ES-I3 (cell line): ENCODE data around the gene DDX28.
A peak's percentile ranks its signal among the peaks of the same experiment; 100 is the strongest.
"Not testable (repeated sequence)": the region's sequence is repeated elsewhere in the genome, so short reads cannot be mapped to it uniquely, and the experiment has no call there.

Experiments used
- H3K36me3 ChIP-seq: 2 replicates; pipeline ENCODE4 v1.6.1; 2013; ENCODE audit warnings: mild to moderate bottlenecking, low read length, control low read depth, moderate library complexity; ENCODE audit not compliant: insufficient read depth
- H3K4me1 ChIP-seq: 2 replicates; pipeline ENCODE4 v1.6.1; 2013; ENCODE audit warnings: mild to moderate bottlenecking, control low read depth, low read length; ENCODE audit not compliant: insufficient read depth
- H3K9ac ChIP-seq: 2 replicates; pipeline ENCODE4 v1.6.1; 2013; ENCODE audit warnings: low read depth, mild to moderate bottlenecking, low read length, moderate library complexity
- H3K9me3 ChIP-seq: 2 replicates; pipeline ENCODE4 v1.6.1; 2013; ENCODE audit warnings: mild to moderate bottlenecking, low read length, moderate library complexity; ENCODE audit not compliant: control insufficient read depth, insufficient read depth

DDX28 gene

DNA sequence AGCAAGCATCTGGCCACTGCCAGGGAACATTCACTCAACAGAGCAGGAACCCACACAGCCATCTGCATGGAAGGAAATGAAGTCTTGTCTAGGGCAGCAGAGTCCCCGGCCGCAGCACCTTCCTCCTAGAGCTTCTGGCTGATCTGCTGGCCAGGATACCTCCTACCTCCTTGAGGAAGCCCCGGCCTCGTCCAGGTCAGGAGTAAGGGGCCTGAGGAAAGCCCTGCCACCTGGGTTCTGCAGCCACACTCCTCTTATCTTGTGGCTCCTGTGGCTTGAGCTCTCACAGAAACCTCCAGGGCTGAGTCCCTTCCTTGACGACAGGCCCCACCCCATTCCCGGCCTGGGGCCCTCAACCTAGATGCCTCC is 29.0 kb downstream of the DDX28 start:
- H3K36me3 ChIP-seq, H3K4me1 ChIP-seq, H3K9me3 ChIP-seq, H3K9ac ChIP-seq: not testable (repeated sequence)

DNA sequence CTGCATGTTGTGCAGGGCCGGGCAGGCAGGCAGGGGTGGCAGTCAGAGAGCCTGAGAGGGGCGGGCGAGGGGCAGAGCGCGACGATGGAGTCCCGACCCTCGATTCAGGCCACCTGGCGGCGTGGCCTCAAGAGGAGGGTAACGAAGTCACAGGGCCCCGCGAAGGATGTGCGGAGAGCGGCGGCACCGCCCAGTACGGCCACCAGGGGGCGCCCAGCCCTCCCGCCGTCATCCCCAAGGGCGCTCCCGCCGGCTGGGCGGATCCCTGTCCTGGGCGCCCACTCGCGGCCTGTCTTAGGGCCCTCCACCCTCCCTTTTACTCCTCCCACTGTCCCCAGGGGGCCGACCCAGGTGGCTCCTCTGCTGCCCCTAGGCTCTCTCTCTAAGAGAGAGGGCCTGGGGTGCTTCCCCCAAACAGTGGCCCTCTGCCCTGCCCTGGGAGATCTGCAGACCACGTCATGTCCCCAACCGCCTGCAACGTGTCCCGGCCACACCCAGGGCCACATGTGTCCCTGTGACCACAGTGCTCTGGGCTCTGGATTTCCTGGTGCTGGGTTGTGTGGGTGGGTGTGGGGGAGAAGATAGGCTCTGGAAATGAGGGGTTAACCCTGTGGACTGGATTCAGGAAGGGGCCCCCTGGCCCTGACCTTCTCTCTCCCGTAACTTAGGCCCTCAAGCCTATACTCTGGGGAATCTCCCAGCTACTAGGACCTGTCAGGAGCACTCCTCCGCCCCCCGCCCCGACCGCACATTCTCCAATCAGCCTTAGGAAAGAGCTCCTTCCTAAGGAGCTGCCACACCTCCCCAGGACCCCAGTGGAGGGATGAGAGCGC is 29.6 kb downstream of the DDX28 start:
- H3K9me3 ChIP-seq = no peaks in the 10 kb centered on the region
- H3K36me3 ChIP-seq = no peaks in the 10 kb centered on the region
- H3K4me1 ChIP-seq = peaks cover 3% of the 10 kb centered on the region; the same call in 1 of the 2 replicates
- peak overlapping the region; percentile 22; the same call in 1 of the 2 replicates for H3K9ac ChIP-seq

DNA sequence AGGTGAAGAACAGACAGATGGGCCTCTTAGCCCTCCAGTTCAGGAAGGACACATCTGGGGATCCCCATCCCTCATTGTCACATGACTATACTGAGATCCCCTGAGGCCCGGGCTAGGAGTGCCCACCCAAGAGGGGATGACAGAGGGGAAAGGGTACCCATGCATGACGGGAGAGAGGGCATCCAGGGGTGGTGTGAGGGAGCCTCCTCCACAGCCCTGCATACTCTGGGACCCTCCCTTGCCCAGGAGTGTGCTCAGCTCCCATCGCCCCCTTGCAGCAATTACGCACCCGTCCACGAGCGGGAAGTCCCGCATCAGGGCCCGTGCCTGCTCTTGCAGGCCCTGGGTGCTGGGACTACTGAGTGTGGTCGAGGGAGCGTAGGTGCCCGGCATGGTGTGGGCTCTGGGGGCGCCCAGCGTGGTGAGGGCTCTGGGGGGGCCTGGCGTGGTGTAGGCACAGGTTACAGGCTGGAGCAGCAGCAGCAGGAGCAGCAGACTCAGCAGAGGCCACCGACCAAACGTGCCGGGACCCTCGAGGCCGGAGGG is 30.3 kb downstream of the DDX28 start:
- no peak overlapping the region for H3K9ac ChIP-seq
- no peaks in the 10 kb centered on the region for H3K9me3 ChIP-seq
- no peaks in the 10 kb centered on the region for H3K36me3 ChIP-seq
- peaks cover 3% of the 10 kb centered on the region; the same call in 1 of the 2 replicates for H3K4me1 ChIP-seq

DNA sequence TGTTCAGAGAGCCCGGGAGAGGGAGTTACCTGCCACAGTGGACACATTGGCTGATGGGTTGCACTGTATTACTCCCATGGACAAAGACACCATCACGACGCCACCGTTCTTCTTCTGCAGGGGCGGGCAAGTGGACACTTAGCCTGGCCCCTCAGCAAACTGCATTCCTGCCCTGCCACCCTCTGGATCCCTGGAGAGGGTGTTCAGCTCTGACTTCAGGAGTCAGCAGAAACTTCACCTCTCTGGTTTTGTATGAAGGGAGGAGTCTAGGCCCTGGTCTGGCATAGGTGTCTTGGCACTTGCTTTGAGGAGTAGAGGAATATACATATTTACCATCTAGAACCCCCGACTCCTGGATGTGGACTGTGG is 33.0 kb downstream of the DDX28 start:
- H3K4me1 ChIP-seq = peaks cover 3% of the 10 kb centered on the region; the same call in 1 of the 2 replicates
- no peaks in the 10 kb centered on the region for H3K9me3 ChIP-seq
- H3K9ac ChIP-seq = no peak overlapping the region
- H3K36me3 ChIP-seq = no peaks in the 10 kb centered on the region

DNA sequence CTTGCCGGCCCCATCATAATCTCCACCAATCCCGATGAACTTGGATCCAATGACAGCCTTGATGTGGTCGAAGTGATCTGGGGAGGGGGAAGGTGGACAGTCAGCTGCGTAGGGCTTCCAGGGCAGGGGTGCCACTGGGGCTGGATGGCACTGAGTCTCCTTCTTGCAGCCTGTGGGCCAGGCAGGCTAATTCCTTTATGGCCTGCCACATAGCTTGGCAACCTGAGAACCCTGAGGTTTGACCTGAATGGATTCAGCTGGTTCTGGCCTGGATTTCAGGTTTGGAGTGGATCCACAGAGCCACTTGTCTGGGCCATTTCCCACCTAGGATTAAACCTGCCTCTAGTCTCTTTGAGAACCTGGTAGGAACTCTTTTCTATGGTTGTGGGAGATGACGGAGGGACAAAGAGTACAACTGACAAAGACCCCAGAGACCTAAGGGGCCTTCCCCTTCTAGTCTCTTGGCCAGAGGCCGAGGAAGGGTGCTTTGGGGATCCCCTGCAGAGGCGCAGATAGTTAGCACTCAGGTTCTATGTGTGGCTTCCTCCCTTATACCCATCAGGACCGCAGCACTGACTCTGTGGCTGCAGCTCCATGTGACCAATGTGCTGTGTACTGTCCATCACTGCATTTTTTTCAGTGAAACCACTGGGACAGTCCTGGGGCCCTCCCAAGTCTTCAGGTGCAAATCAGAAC is 33.6 kb downstream of the DDX28 start:
- H3K36me3 ChIP-seq = no peaks in the 10 kb centered on the region
- H3K9ac ChIP-seq = no peak overlapping the region
- peaks cover 3% of the 10 kb centered on the region; the same call in 1 of the 2 replicates for H3K4me1 ChIP-seq

DNA sequence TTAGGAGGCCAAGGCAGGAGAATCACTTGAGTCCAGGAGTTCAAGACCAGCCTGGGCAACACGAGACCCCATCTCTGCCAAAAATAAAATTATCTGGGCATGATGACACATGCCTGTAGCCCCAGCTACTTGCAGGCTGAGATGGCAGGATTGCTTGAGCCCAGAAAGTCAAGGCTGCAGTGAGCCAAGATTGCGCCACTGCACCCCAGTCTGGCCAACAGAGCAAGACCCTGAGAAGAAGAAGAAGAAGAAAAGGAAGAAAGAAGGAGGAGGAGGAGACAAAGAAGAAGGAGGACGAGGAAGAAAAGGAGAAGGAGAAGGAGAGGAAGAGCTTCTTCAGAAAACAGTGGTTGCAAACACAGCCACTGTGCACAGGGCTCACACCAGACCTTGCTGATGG is 34.4 kb downstream of the DDX28 start:
- H3K36me3 ChIP-seq = no peaks in the 10 kb centered on the region
- H3K9ac ChIP-seq = no peak overlapping the region
- no peaks in the 10 kb centered on the region for H3K9me3 ChIP-seq
- H3K4me1 ChIP-seq = peaks cover 3% of the 10 kb centered on the region

More for the DNA sequence above, 33.6 kb downstream of the DDX28 start:
- no peaks in the 10 kb centered on the region for H3K9me3 ChIP-seq

DNA sequence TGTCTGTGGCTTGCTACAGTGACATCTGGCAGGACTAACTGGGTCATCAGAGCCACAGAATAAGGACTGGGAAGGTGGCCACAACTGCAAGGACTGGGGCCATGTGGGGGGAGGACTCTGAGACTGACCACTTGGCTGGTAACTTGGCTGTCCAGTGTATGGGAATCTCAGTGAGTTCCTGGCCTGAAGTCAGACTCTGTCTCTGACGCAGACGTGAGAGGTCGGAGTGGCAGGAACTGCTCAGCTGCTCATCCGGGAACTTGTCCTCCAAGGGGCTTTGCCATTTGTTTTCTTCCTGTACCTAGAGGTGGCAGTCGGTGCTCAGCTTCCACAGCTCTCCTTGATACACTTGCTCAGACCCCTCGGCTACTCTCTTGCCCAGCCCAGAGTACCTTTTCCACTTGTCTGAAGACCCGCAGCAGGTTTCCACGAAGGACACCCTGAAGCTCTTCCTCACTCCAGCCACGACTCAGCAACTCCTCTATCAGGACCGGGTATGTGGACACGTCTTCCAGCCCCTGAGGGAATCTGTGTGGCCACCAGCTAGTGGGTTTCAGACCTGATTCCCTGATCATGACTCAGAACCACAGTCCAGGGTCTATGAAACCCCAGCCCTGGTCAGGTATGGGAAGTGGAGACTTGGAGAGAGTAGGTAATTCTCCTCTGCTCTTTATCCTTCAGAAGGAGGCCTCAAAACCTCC is 35.4 kb downstream of the DDX28 start:
- Histone ChIP-seq H3K9me3 (no peaks in the 10 kb centered on the region), H3K9ac (no peak overlapping the region), H3K36me3 (no peaks in the 10 kb centered on the region), H3K4me1 (peaks cover 4% of the 10 kb centered on the region)

DNA sequence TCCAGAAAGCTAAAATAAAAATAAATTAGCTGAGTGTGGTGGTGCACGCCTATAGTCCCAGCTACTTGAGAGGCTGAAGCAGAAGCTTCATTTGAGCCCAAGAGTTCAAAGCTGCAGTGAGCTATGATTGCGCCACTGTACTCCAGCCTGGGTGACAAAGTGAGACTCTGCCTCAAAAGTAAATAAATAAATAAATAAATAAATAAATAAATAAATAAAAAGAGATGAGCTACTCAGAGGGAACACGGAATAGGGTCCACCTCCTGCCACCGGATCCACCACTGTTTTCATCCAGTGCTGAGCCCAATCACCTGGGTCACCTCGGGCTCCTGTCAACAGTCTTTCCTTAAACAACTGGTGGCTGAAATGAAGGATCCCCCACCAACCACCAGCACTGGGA is 36.1 kb downstream of the DDX28 start:
- H3K4me1 ChIP-seq = peaks cover 4% of the 10 kb centered on the region
- no peak overlapping the region for H3K9ac ChIP-seq
- H3K9me3 ChIP-seq = no peaks in the 10 kb centered on the region
- no peaks in the 10 kb centered on the region for H3K36me3 ChIP-seq

DNA sequence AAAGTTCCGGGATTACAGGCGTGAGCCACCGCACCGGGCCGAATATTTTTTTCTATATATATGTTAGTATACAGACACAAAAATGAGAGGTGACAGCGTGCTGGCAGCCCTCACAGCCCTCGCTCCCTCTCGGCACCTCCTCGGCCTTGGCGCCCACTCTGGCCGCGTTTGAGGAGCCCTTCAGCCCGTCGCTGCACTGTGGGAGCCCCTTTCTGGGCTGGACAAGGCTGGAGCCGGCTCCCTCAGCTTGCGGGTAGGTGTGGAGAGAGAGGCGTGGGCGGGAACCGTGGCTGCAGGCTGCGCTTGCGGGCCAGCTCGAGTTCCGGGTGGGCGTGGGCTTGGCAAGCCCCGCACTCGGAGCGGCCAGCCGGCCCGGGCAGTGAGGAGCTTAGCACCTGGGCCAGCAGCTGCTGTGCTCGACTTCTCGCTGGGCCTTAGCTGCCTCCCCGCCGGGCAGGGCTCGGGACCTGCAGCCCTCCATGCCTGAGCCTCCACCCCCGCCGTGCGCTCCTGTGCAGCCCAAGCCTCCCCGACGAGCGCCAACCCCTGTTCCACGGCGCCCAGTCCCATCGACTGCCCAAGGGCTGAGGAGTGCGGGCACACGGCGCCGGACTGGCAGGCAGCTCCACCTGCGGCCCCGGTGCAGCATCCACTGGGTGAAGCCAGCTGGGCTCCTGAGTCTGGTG is 40.9 kb downstream of the DDX28 start:
- Histone ChIP-seq H3K9me3 (no peaks in the 10 kb centered on the region), H3K36me3 (no peaks in the 10 kb centered on the region), H3K4me1 (peaks cover 4% of the 10 kb centered on the region), H3K9ac (no peak overlapping the region)

DNA sequence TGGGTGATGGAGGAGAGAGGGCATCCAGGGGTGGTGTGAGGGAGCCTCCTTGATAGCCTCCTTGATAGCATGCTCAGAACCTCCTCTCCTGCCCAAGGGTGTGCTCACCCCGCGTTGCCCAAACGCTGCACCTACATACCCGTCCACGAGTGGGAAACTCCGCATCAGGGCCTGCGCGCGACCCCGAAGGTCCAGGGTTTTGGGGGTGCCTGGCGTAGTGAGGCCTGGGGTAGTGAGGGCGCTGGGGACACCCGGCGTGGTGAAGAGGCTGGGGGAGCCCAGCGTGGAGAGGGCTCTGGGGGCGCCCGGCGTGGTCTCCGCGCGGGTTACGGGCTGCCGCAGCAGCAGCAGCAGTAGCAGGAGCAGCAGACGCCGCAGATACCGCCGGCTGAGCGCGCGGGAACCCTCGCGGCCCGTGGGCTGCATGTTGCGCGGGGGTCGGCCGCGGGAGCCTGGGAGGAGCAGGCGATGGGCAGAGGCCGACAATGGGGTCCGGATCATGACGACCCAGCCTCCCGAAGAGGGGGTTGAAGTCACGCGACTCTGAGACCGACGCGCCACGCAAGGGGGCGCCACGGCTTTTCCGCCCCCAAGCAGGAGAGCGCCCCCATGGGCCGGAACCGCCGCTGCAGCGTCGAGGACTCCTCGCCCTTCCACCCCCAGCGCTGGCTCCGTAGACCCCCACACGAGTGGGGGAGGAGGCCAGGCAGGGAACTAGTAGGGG is 42.9 kb downstream of the DDX28 start, which contains the start of gene DPEP3:
DPEP3 (minus strand) TSS at position 545 of the 724 bp plus-strand sequence; CDS start at position 426, 119 bp downstream.
- Histone ChIP-seq H3K4me1 (peaks cover 4% of the 10 kb centered on the region), H3K36me3 (no peaks in the 10 kb centered on the region), H3K9me3 (no peaks in the 10 kb centered on the region), H3K9ac (no peak within 1 kb of the TSS)

DNA sequence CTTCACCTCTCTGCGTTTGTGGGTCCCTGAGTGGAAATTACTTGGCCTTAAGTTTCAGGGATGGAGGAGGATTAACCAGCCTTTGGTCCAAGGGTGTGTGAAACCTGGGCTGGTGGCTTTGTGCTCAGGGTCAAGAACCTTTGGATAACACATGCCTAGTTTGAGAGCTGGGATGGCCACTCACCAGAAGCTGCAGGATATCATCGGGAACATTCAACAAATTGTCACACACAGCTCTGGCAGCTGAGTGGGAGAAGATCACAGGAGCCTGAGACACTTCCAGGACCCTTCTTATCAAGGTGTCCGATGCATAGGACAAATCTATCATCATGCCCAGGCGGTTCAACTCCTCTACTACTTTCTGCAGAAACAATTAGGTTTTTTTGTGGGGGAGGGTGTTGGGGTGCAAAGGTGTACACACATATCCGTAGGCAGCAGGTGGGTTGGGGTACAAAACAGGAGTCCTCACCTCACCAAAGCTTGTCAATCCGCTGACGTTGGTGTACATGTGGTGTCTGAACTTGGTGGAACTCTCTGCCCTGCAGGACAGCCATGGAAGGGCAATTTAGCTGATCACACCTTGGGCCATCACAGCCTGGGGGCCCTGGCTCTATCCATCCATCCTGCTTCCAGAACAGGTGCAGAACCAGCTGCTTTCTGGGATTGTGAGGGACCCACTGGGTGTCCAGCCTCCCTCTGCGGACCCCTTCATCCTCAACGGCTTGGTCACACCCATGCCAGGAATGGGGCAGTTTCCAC is 45.4 kb downstream of the DDX28 start:
- H3K36me3 ChIP-seq = no peaks in the 10 kb centered on the region
- no peak overlapping the region for H3K9ac ChIP-seq
- no peaks in the 10 kb centered on the region for H3K9me3 ChIP-seq
- no peaks in the 10 kb centered on the region for H3K4me1 ChIP-seq

DNA sequence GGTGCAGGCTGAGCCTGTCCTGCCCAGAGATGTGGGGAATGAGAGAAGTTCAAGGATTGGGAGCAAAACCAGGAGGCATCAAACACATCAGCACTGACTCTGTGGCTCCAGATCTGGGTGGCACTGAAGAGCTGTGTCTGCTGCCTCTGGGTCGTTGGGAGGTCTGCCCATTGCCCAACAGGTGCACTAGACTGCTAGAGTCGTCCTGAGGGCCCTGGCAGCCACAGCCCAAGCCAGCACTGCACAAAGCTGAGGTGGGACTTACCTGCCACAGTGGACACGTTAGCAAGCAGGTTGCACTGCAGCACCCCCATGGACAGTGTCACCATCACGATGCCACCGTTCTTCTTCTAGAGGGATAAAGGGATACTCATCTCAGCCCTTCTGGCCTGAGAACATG is 46.0 kb downstream of the DDX28 start:
- no peaks in the 10 kb centered on the region for H3K4me1 ChIP-seq
- H3K9me3 ChIP-seq = no peaks in the 10 kb centered on the region
- H3K9ac ChIP-seq = no peak overlapping the region
- H3K36me3 ChIP-seq = no peaks in the 10 kb centered on the region

DNA sequence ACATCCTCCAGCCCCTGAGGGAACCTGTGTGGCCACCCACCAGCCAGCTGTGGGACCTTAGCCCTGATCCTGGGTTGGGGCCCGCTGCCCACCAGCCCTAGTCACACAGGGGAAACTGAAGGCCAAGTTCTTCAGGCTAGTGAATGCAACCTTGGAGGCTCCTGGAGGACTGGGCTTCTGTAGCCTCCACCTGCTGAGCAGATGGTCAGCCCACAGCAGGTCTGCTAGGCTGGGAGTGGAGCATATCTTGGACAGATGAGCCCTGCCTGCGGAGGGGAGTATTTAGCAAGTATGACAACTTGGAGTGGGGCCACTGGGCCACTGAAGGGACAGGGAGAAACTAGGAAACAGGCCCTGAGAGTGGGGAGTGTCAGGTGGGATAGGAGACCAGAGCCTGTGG is 46.8 kb downstream of the DDX28 start:
- H3K9me3 ChIP-seq = no peaks in the 10 kb centered on the region
- H3K9ac ChIP-seq = no peak overlapping the region
- no peaks in the 10 kb centered on the region for H3K4me1 ChIP-seq
- H3K36me3 ChIP-seq = no peaks in the 10 kb centered on the region
